Measurements from ENCODE around the gene MLPH. TPM values are rescaled to one million over a fixed set of nuclear protein-coding genes. Genes with fewer than 3 reads are reported as not detected.

The MLPH gene
- total and polyA plus RNA-seq, 2 donors (not counting 1 experiment from before 2014, with no cell fraction given): not detected

- intact Hi-C loops (cut with micrococcal nuclease): no loop called here
- Mint-ChIP-seq H3K4me3 (no peak overlapping the region), H3K27me3 (peaks cover 15% of the 10 kb centered on the region), H3K27ac (no peak overlapping the region), H3K4me1 (no peaks in the 10 kb centered on the region), H3K9me3 (ENCODE audit: insufficient read depth) (no peaks in the 10 kb centered on the region)
- CTCF ChIA-PET: interaction anchor here (2.4 kb wide), 1 partner anchor 31 kb away, joined by 8 read pairs; no protein-coding TSS in a partner anchor
- no peaks in the 10 kb centered on the region for H3K4me1 ChIP-seq (ENCODE audit: control insufficient read depth in 2 of 2, insufficient read depth in 2 of 2, low read length in 2 of 2)
- no peak overlapping the region for H3K4me3 ChIP-seq (ENCODE audit: control extremely low read depth in 1 of 5, extremely low read depth in 1 of 5, insufficient read depth in 1 of 5, low read depth in 2 of 5, low read length in 4 of 5)
- H3K27ac ChIP-seq (ENCODE audit: low read length in 2 of 2): no peak overlapping the region
- H3K36me3 ChIP-seq (replicated peaks in 1 of 2; ENCODE audit: control extremely low read depth in 1 of 2, control insufficient read depth in 1 of 2, extremely low read depth in 1 of 2, insufficient read depth in 2 of 2, low read length in 1 of 2): no peaks in the 10 kb centered on the region
- ATAC-seq (ENCODE audit: low read depth) (no peak), DNase-seq (no peak)
- no peaks in the 10 kb centered on the region for H3K9me3 ChIP-seq (ENCODE audit: control extremely low read depth in 1 of 3, control insufficient read depth in 2 of 3, insufficient read depth in 1 of 3, low read length in 2 of 3)
- H3K9ac ChIP-seq (ENCODE audit: low read length): no peak overlapping the region
- H3K4me2 ChIP-seq (replicated peaks; ENCODE audit: low read depth, low read length, poor library complexity, severe bottlenecking): no peak overlapping the region
- H3K79me2 ChIP-seq (ENCODE audit: control insufficient read depth, insufficient read depth, low read length): no peaks in the 10 kb centered on the region
- no peak overlapping the region for H2AFZ ChIP-seq (ENCODE audit: insufficient read depth, low read depth, low read length, poor library complexity, severe bottlenecking)
- no peak for TF ChIP-seq CTCF (IDR thresholded peaks at IDR 0.05)
- TF ChIP-seq EZH2 (IDR thresholded peaks at IDR 0.05; ENCODE audit: borderline replicate concordance, insufficient read depth, low read depth, low read length, poor library complexity, severe bottlenecking): no peak
- H4K20me1 ChIP-seq (ENCODE audit: control insufficient read depth, insufficient read depth, low read length, poor library complexity, severe bottlenecking): no peaks in the 10 kb centered on the region
- peaks cover 0 to 4% (median 0%) of the 10 kb centered on the region in 4 experiments for H3K27me3 ChIP-seq (replicated peaks in 1 of 4; ENCODE audit: control extremely low read depth in 1 of 4, control insufficient read depth in 3 of 4, insufficient read depth in 4 of 4, low read length in 3 of 4)
- POLR2A ChIA-PET: interaction anchor here (0.5 kb wide), 1 partner anchor 474 kb away, joined by 5 read pairs; no protein-coding TSS in a partner anchor
- 47% methylated on average over 4 of the region's 5 CpGs for WGBS (ENCODE audit: insufficient coverage)
Measured at GRCh38 chr2:237541243-237541642, 54.2 kb downstream of the MLPH start.

GRCh38 chr2:237542001-237542704, 55.1 kb downstream of the MLPH start:
- H3K9me3 Mint-ChIP-seq (ENCODE audit: insufficient read depth): no peaks in the 10 kb centered on the region
- H3K36me3 ChIP-seq (replicated peaks in 1 of 2; ENCODE audit: control extremely low read depth in 1 of 2, control insufficient read depth in 1 of 2, extremely low read depth in 1 of 2, insufficient read depth in 2 of 2, low read length in 1 of 2): no peaks in the 10 kb centered on the region
- TF ChIP-seq CTCF (IDR thresholded peaks at IDR 0.05) (no peak), EZH2 (IDR thresholded peaks at IDR 0.05; ENCODE audit: borderline replicate concordance, insufficient read depth, low read depth, low read length, poor library complexity, severe bottlenecking) (no peak)
- H3K27ac ChIP-seq (ENCODE audit: low read length in 2 of 2): no peak overlapping the region
- H3K79me2 ChIP-seq (ENCODE audit: control insufficient read depth, insufficient read depth, low read length): no peaks in the 10 kb centered on the region
- peaks cover 15% of the 10 kb centered on the region for H3K27me3 Mint-ChIP-seq
- no peaks in the 10 kb centered on the region for H3K4me1 Mint-ChIP-seq
- H3K4me3 Mint-ChIP-seq: no peak overlapping the region
- H4K20me1 ChIP-seq (ENCODE audit: control insufficient read depth, insufficient read depth, low read length, poor library complexity, severe bottlenecking): no peaks in the 10 kb centered on the region
- no peak overlapping the region for H3K4me2 ChIP-seq (replicated peaks; ENCODE audit: low read depth, low read length, poor library complexity, severe bottlenecking)
- CTCF ChIA-PET: interaction anchor here (2.4 kb wide), 1 partner anchor 30 kb away, joined by 8 read pairs; no protein-coding TSS in a partner anchor
- POLR2A ChIA-PET: interaction anchor here (0.5 kb wide), 1 partner anchor 473 kb away, joined by 5 read pairs; no protein-coding TSS in a partner anchor
- H3K4me1 ChIP-seq (ENCODE audit: control insufficient read depth in 2 of 2, insufficient read depth in 2 of 2, low read length in 2 of 2): no peaks in the 10 kb centered on the region
- DNase-seq (no peak), ATAC-seq (ENCODE audit: low read depth) (no peak)
- H3K27me3 ChIP-seq (replicated peaks in 1 of 4; ENCODE audit: control extremely low read depth in 1 of 4, control insufficient read depth in 3 of 4, insufficient read depth in 4 of 4, low read length in 3 of 4): peaks cover 0 to 4% (median 0%) of the 10 kb centered on the region in 4 experiments
- H3K27ac Mint-ChIP-seq: no peak overlapping the region
- intact Hi-C loops (cut with micrococcal nuclease): no loop called here
- H3K9ac ChIP-seq (ENCODE audit: low read length): no peak overlapping the region
- no peak overlapping the region for H3K4me3 ChIP-seq (ENCODE audit: control extremely low read depth in 1 of 5, extremely low read depth in 1 of 5, insufficient read depth in 1 of 5, low read depth in 2 of 5, low read length in 4 of 5)
- WGBS (ENCODE audit: insufficient coverage): 93% methylated on average over 17 of the region's 18 CpGs
- no peak overlapping the region for H2AFZ ChIP-seq (ENCODE audit: insufficient read depth, low read depth, low read length, poor library complexity, severe bottlenecking)
- H3K9me3 ChIP-seq (ENCODE audit: control extremely low read depth in 1 of 3, control insufficient read depth in 2 of 3, insufficient read depth in 1 of 3, low read length in 2 of 3): no peaks in the 10 kb centered on the region

Measured in B cell (primary cell).